PFSK-1 (cell line): ENCODE data around the gene CCDC33.

ENCODE experiments used
- POLR2AphosphoS5 ChIP-seq: IDR thresholded peaks from 2 replicates; pipeline ENCODE4 v1.6.1; 2012; ENCODE audit warnings: low read depth, mild to moderate bottlenecking, control low read depth, low read length, moderate library complexity
- SIN3A ChIP-seq: IDR thresholded peaks from 2 replicates; pipeline ENCODE4 v1.6.1; 2012; ENCODE audit warnings: mild to moderate bottlenecking, low read length, moderate library complexity, borderline replicate concordance; ENCODE audit not compliant: insufficient read depth
- TAF1 ChIP-seq: IDR thresholded peaks from 2 replicates; pipeline ENCODE4 v1.6.1; 2012; ENCODE audit warnings: low read length, control low read depth, borderline replicate concordance; ENCODE audit not compliant: insufficient read depth
- TF ChIP-seq, protein P1 (sequence below), 2 experiments: IDR thresholded peaks; 2 replicates each; pipeline versions ENCODE4 v1.6.1 to v1.8.0; 2011 to 2012; ENCODE audit warnings: low read depth in 2 of 2, low read length in 2 of 2, control low read depth in 1 of 2, inconsistent platforms in 1 of 2, mild to moderate bottlenecking in 1 of 2, moderate library complexity in 1 of 2; ENCODE audit not compliant: insufficient read depth in 1 of 2

DNA sequence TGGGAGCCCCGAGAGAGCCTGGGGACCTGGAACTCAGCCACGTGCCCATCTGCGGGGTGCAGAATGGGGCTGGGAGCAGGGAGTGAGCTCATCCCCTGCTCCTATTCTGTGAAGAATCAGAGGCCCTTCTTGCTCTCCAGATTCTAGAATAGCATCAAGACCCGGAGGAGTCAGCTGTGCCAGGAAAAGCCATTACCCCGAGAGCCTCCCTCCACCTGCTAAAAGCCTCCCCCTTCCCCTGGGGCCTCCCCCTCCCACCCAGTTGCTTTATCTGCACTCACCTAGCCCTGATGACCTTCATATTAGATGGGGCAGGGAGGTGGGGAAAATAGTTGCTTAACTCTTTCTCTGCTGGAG lies 23.1 kb downstream of the CCDC33 start:
- no peak for TF ChIP-seq TAF1
- no peak for TF ChIP-seq POLR2AphosphoS5
- no peak for TF ChIP-seq SIN3A
- TF ChIP-seq, protein P1, sequence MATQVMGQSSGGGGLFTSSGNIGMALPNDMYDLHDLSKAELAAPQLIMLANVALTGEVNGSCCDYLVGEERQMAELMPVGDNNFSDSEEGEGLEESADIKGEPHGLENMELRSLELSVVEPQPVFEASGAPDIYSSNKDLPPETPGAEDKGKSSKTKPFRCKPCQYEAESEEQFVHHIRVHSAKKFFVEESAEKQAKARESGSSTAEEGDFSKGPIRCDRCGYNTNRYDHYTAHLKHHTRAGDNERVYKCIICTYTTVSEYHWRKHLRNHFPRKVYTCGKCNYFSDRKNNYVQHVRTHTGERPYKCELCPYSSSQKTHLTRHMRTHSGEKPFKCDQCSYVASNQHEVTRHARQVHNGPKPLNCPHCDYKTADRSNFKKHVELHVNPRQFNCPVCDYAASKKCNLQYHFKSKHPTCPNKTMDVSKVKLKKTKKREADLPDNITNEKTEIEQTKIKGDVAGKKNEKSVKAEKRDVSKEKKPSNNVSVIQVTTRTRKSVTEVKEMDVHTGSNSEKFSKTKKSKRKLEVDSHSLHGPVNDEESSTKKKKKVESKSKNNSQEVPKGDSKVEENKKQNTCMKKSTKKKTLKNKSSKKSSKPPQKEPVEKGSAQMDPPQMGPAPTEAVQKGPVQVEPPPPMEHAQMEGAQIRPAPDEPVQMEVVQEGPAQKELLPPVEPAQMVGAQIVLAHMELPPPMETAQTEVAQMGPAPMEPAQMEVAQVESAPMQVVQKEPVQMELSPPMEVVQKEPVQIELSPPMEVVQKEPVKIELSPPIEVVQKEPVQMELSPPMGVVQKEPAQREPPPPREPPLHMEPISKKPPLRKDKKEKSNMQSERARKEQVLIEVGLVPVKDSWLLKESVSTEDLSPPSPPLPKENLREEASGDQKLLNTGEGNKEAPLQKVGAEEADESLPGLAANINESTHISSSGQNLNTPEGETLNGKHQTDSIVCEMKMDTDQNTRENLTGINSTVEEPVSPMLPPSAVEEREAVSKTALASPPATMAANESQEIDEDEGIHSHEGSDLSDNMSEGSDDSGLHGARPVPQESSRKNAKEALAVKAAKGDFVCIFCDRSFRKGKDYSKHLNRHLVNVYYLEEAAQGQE (IDR thresholded peaks at IDR 0.05; ENCODE audit: insufficient read depth in 1 of 2, low read depth in 2 of 2, low read length in 2 of 2): no peak
